Lower lobe of right lung (tissue), 2 donors: ENCODE measurements around the gene CT55. TPM values are rescaled to one million over a fixed set of nuclear protein-coding genes. Genes with fewer than 3 reads are reported as not detected.
"Not testable (repeated sequence)": the region's sequence is repeated elsewhere in the genome, so short reads cannot be mapped to it uniquely, and the experiment has no call there.

ENCODE experiments used
- ATAC-seq, 2 donors: fragments of 200-7000 bp; cut with Tn5 transposase; one replicate each; pipeline ENCODE4 v1.9.1; 2020 to 2022; ENCODE audit warnings: mild to moderate bottlenecking in 2 of 2, moderate library complexity in 2 of 2
- DNase-seq: peaks from one replicate; pipeline ENCODE4 v3.0.0-alpha.2; 2020
- H3K27ac ChIP-seq: fragments of 200-600 bp; one replicate; pipeline ENCODE4 v1.8.0; 2022
- H3K27me3 ChIP-seq: fragments of 200-600 bp; one replicate; pipeline ENCODE4 v1.8.0; 2022; ENCODE audit warnings: low read depth
- H3K36me3 ChIP-seq: fragments of 200-600 bp; one replicate; pipeline ENCODE4 v1.8.0; 2022; ENCODE audit warnings: mild to moderate bottlenecking
- H3K4me1 ChIP-seq: fragments of 200-600 bp; one replicate; pipeline ENCODE4 v1.8.0; 2022
- H3K4me3 ChIP-seq: fragments of 200-600 bp; one replicate; pipeline ENCODE4 v1.8.0; 2022; ENCODE audit warnings: mild to moderate bottlenecking
- H3K9me3 ChIP-seq: fragments of 200-600 bp; one replicate; pipeline ENCODE4 v1.8.0; 2022
- intact Hi-C: fragments of 100-400 bp; cut with DNase I; formaldehyde crosslinking; loops from one replicate; pipeline ENCODE4 v1.11.0; 2022
- total RNA-seq: library from RNA; stranded (reverse); fragmentation: NEBNext Ultra II Directional; extraction: Animal tissue kit (Norgen Biotek cat#: 25700); gene quantifications from one replicate; pipeline ENCODE4 v1.2.1, GENCODE V29; 2021
- TF ChIP-seq, protein P1 (sequence below): fragments of 200-600 bp; IDR thresholded peaks from one replicate; pipeline ENCODE4 v1.8.0; 2022; ENCODE audit warnings: antibody characterized with exemption, mild to moderate bottlenecking
- donor health status: DM: no; HTN: yes; CAD: no; lungs with severe emphysema.

The CT55 gene
- total RNA-seq, 1 donor from 2014 or later = not detected

DNA sequence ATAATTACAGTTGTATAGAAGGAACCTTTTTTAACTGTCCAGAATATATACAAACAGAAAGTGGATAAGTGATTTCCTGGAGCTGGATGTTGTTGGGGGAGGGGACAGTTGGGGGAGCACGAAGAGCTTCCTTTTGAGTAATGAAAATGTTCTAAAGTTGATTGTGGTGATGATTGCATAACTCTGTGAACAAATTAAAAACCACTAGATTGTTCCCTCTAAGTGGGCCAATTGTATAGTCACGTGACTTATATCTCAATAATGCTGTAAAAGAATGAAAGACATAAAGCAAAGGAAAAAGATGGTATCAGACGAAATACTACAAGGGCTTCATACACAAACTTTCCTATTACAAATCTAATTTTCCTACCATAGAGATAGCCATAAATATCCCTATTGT, 2.7 kb downstream of the CT55 start:
- Histone ChIP-seq H3K4me3 (no peak overlapping the region), H3K9me3 (no peaks in the 10 kb centered on the region), H3K27me3 (no peaks in the 10 kb centered on the region), H3K4me1 (no peaks in the 10 kb centered on the region), H3K36me3 (no peaks in the 10 kb centered on the region), H3K27ac (no peak overlapping the region)
- TF ChIP-seq, protein P1, sequence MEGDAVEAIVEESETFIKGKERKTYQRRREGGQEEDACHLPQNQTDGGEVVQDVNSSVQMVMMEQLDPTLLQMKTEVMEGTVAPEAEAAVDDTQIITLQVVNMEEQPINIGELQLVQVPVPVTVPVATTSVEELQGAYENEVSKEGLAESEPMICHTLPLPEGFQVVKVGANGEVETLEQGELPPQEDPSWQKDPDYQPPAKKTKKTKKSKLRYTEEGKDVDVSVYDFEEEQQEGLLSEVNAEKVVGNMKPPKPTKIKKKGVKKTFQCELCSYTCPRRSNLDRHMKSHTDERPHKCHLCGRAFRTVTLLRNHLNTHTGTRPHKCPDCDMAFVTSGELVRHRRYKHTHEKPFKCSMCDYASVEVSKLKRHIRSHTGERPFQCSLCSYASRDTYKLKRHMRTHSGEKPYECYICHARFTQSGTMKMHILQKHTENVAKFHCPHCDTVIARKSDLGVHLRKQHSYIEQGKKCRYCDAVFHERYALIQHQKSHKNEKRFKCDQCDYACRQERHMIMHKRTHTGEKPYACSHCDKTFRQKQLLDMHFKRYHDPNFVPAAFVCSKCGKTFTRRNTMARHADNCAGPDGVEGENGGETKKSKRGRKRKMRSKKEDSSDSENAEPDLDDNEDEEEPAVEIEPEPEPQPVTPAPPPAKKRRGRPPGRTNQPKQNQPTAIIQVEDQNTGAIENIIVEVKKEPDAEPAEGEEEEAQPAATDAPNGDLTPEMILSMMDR = no peak
- no peak for DNase-seq
- intact Hi-C loops = no loop called here
- no peak for ATAC-seq

DNA sequence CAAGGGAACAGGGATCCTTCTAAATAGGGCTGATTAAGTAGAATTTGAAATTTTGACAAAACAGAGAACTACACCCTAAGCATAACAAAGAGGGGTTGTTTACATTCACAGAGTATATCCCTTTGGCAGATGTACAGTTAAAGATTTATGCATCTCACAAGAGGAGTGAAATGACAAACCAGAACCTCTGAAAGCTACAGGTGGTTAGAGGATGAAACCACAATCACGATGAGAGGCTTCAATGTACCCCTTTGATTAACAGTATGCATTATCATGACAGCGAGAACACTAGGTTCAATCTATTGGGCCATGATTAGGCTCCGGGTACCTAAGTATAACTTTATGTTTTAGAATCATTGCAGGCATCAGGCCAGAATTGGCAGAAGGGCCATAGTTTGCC, 16.5 kb downstream of the CT55 start:
- ATAC-seq, H3K27ac ChIP-seq, DNase-seq, H3K9me3 ChIP-seq, H3K4me1 ChIP-seq, H3K27me3 ChIP-seq, H3K36me3 ChIP-seq, intact Hi-C loops, H3K4me3 ChIP-seq: not testable (repeated sequence)

DNA sequence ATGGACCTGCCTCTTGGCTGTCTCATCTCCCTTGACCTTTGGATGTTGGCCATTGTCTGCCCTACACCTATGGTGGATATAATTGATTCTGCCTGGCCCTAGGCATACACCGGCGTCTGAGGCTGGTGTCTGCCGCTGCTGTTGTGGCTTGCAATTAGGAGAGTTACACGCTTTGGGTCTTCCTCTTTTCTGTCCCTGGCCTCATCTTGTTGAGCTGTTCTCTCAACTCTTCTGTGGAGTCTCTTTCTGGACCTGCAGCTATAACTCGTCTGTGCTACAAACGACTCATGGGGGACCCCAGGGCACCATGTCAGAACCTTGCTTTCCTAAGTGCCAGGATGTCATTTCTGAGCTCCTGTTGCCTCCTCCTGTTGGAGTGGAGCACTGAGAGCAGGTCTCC, 45.1 kb downstream of the CT55 start:
- ATAC-seq, H3K4me1 ChIP-seq, H3K27me3 ChIP-seq, H3K36me3 ChIP-seq, H3K4me3 ChIP-seq, intact Hi-C loops, H3K9me3 ChIP-seq, H3K27ac ChIP-seq, DNase-seq: not testable (repeated sequence)

DNA sequence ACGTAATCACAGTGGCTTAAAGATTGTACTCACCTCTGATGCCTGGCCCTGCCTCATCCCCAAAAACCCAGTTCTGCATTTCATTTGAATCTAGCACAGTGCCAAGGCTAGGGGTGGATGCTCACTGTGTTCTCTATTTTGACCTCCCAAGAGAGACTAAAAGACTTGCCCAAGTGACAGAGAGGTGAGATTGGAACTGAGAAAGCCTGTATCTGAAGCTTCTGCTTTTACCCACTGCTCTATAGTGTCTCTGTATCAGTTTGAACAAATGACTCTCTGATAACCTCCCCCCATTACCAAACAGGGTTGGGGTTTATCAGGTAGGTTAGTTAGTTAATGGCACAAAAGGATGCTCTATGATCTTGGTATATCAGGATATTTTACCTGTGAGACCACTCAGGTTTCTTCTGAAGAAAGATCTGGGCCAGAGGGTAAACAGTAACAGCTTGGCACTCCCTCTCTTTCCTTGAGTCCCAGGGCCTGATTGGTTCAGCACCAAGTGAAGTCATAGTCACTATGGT, 51.1 kb downstream of the CT55 start, which contains the start of gene ETDB:
Gene ETDB (minus strand): TSS at position 471 of the 521 bp plus-strand sequence. CDS start 1,265 bp downstream, outside the sequence.
- H3K4me3 ChIP-seq, intact Hi-C loops, H3K9me3 ChIP-seq, DNase-seq, H3K27me3 ChIP-seq, H3K27ac ChIP-seq, H3K36me3 ChIP-seq, H3K4me1 ChIP-seq, ATAC-seq: not testable (repeated sequence)

DNA sequence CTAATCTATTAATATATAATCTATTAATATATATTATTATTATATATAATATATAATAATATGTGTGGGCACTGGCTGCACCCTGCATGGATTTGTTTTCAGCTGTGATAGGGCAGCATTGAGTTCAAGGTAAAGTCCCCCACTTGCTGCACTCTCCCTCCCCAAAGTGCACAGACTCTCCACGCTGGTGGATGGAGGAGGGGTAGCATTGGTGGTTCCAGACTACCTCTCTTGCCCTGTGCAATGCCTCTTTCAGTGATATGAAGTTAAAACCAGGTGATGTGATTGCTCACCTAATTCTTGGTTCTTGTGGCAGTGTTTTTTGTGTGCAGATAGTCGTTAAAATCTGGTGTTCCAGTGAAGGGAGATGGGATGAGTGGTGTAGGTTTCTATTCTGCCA, 55.1 kb downstream of the CT55 start:
- H3K4me1 ChIP-seq, ATAC-seq, H3K9me3 ChIP-seq, H3K27me3 ChIP-seq, H3K27ac ChIP-seq, H3K4me3 ChIP-seq, H3K36me3 ChIP-seq, DNase-seq, intact Hi-C loops: not testable (repeated sequence)

DNA sequence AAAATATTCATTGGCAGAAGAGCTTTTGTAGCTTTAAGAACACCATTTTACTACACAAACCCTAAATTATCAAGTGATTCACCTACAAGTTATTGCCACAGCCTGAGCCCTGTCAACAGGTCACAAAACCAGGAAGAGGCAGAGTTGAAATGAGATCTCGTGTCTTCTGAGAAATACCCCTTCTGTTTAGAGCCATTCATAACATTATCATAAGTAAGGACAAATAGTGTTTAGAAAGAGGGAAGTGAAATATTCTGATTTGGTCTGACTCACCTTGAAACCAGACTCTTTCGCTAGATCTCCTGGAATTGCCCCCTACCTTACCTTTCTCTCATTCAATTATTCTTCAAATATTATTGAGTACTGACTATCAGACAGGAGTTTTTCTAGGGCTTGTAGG, 56.8 kb downstream of the CT55 start:
- TF ChIP-seq, protein P1 = no peak
- ATAC-seq = no peak
- DNase-seq = no peak
- Histone ChIP-seq H3K27ac (no peak overlapping the region), H3K9me3 (no peaks in the 10 kb centered on the region), H3K4me1 (no peaks in the 10 kb centered on the region), H3K4me3 (no peak overlapping the region), H3K36me3 (no peaks in the 10 kb centered on the region), H3K27me3 (no peaks in the 10 kb centered on the region)
- intact Hi-C loops = no loop called here

DNA sequence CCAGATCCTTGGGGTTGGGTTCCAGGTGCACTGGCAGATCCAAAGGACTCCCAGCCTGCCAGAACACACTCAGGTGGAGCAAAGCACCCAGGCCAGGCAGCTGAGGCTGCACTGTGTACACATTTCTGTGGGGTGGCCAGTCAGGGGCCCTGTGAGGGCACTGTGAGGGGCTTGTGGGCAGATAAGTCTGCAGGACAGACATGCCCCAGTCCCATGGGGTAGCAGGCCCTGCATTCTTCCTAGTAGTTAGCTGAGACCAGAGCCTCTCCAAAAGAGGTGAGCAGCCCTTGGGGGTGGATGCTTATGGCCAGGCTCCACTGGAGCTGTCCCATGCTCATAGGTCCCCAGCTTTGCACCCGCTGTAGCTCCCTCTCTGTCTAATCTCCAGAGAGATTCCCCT, 58.5 kb downstream of the CT55 start:
- Histone ChIP-seq H3K4me1 (no peaks in the 10 kb centered on the region), H3K9me3 (no peaks in the 10 kb centered on the region), H3K27me3 (no peaks in the 10 kb centered on the region), H3K36me3 (no peaks in the 10 kb centered on the region), H3K4me3 (no peak overlapping the region), H3K27ac (no peak overlapping the region)
- intact Hi-C loops = no loop called here
- ATAC-seq (peak in 1 of 2 donors; percentile 28), DNase-seq (no peak)
- TF ChIP-seq, protein P1 = no peak
